SK-N-SH treated with all-trans-retinoic acid at 6 μM for 48 hours (cell line): ENCODE data around the gene FCGBP.
A peak's percentile ranks its signal among the peaks of the same experiment; 100 is the strongest.

Experiments used
- ATAC-seq: fragments of 200-7000 bp; cut with Tn5 transposase; 3 replicates; pipeline ENCODE4 v1.9.1; 2020; ENCODE audit warnings: mild to moderate bottlenecking, moderate library complexity
- ARNTL ChIP-seq: fragments of 450-650 bp; formaldehyde crosslinking; IDR thresholded peaks from 2 replicates; pipeline ENCODE4 v1.5.0; 2020; ENCODE audit warnings: low read depth, mild to moderate bottlenecking, moderate library complexity, borderline replicate concordance
- CREB5 ChIP-seq: fragments of 250-450 bp; sonication (Bioruptor Pico); IDR thresholded peaks from 2 replicates; pipeline ENCODE4 v1.5.1; 2020; ENCODE audit warnings: low read depth, mild to moderate bottlenecking, moderate library complexity
- CSDC2 ChIP-seq: fragments of 250-450 bp; sonication (Bioruptor Pico); IDR thresholded peaks from 2 replicates; pipeline ENCODE4 v1.5.0; 2020; ENCODE audit warnings: mild to moderate bottlenecking, moderate library complexity
- CSRNP3 ChIP-seq: fragments of 250-450 bp; sonication (Bioruptor Pico); IDR thresholded peaks from 2 replicates; pipeline ENCODE4 v1.5.1; 2021; ENCODE audit warnings: mild to moderate bottlenecking, moderate library complexity
- ISL1 ChIP-seq: fragments of 250-450 bp; sonication (Bioruptor Pico); IDR thresholded peaks from 2 replicates; pipeline ENCODE4 v2.1.2; 2022; ENCODE audit warnings: mild to moderate bottlenecking, moderate library complexity
- PATZ1 ChIP-seq: fragments of 250-450 bp; sonication (Bioruptor Pico); IDR thresholded peaks from 2 replicates; pipeline ENCODE4 v1.8.0; 2020; ENCODE audit warnings: mild to moderate bottlenecking, moderate library complexity, borderline replicate concordance
- POU6F1 ChIP-seq: fragments of 250-450 bp; sonication (Bioruptor Pico); IDR thresholded peaks from 2 replicates; pipeline ENCODE4 v1.8.0; 2021; ENCODE audit warnings: low read depth, mild to moderate bottlenecking, moderate library complexity, borderline replicate concordance
- RARB ChIP-seq: fragments of 250-450 bp; sonication (Bioruptor Pico); IDR thresholded peaks from 2 replicates; pipeline ENCODE4 v1.8.0; 2021; ENCODE audit warnings: mild to moderate bottlenecking, moderate library complexity
- SNAI2 ChIP-seq: fragments of 250-450 bp; sonication (Bioruptor Pico); IDR thresholded peaks from 2 replicates; pipeline ENCODE4 v1.5.0; 2020; ENCODE audit warnings: mild to moderate bottlenecking, moderate library complexity
- TCF4 ChIP-seq: fragments of 250-450 bp; sonication (Bioruptor Pico); IDR thresholded peaks from 2 replicates; pipeline ENCODE4 v1.8.0; 2021; ENCODE audit warnings: mild to moderate bottlenecking, moderate library complexity, borderline replicate concordance
- TSHZ2 ChIP-seq: fragments of 250-450 bp; sonication (Bioruptor Pico); IDR thresholded peaks from 2 replicates; pipeline ENCODE4 v1.5.0; 2020; ENCODE audit warnings: mild to moderate bottlenecking, moderate library complexity
- ZFP30 ChIP-seq: fragments of 450-650 bp; formaldehyde crosslinking; IDR thresholded peaks from 2 replicates; pipeline ENCODE4 v1.5.0; 2022; ENCODE audit warnings: mild to moderate bottlenecking, moderate library complexity
- ZNF565 ChIP-seq: fragments of 450-650 bp; formaldehyde crosslinking; conservative IDR thresholded peaks from 2 replicates; pipeline ENCODE4 v1.5.0; 2020; ENCODE audit warnings: low read depth, mild to moderate bottlenecking, moderate library complexity
- ZNF8 ChIP-seq: fragments of 450-650 bp; formaldehyde crosslinking; IDR thresholded peaks from 2 replicates; pipeline ENCODE4 v1.5.0; 2020; ENCODE audit warnings: mild to moderate bottlenecking, moderate library complexity

FCGBP gene

GRCh38 chr19:39971380-39972035, 37.1 kb upstream of the FCGBP start:
- TF ChIP-seq CSRNP3 (CRISPR knock-in tag) (no peak), ZNF565 (CRISPR knock-in tag) (no peak), CSDC2 (CRISPR knock-in tag) (no peak), RARB (CRISPR knock-in tag) (no peak), ZFP30 (CRISPR knock-in tag) (no peak), POU6F1 (no peak), PATZ1 (CRISPR knock-in tag) (no peak), ZNF8 (no peak), SNAI2 (no peak), ARNTL (CRISPR knock-in tag) (no peak), ISL1 (CRISPR knock-in tag) (no peak), TCF4 (CRISPR knock-in tag) (no peak)
- peak; percentile 7 for ATAC-seq

- TF ChIP-seq TCF4 (CRISPR knock-in tag) (no peak), ISL1 (CRISPR knock-in tag) (no peak), CREB5 (CRISPR knock-in tag) (no peak), TSHZ2 (no peak)
- ATAC-seq, result peak; percentile 99
Measured at GRCh38 chr19:39970675-39971379, 36.4 kb upstream of the FCGBP start, which contains the start of gene PSMC4. TSS of gene PSMC4 (plus strand) at chr19:39971165. CDS start at chr19:39971203, 38 bp downstream.

GRCh38 chr19:39970425-39970674, 35.9 kb upstream of the FCGBP start:
- peak; percentile 41 for ATAC-seq
- TF ChIP-seq TSHZ2 (0 out of 2 replicates have a peak, but pooled peaks have one; percentile 24), PATZ1 (CRISPR knock-in tag) (no peak)
- TF ChIP-seq, all 23 proteins: peak for 1
